Measurements from ENCODE around the gene DNM3.

The DNM3 gene

GRCh38 chr1:171844381-171844780, 3.1 kb downstream of the DNM3 start:
- Mint-ChIP-seq H3K36me3 (ENCODE audit: low read depth) (no peaks in the 10 kb centered on the region), H3K27me3 (peaks cover 24% of the 10 kb centered on the region), H3K4me1 (ENCODE audit: low read depth) (peaks cover 21% of the 10 kb centered on the region), H3K4me3 (no peak overlapping the region), H3K9me3 (no peaks in the 10 kb centered on the region), H3K27ac (no peak overlapping the region)
- DNase-seq = no peak

GRCh38 chr1:171845998-171846397, 4.7 kb downstream of the DNM3 start:
- no peaks in the 10 kb centered on the region for H3K9me3 Mint-ChIP-seq
- H3K4me1 Mint-ChIP-seq (ENCODE audit: low read depth) = peaks cover 14% of the 10 kb centered on the region
- no peak overlapping the region for H3K27ac Mint-ChIP-seq

GRCh38 chr1:171849245-171849898, 8.1 kb downstream of the DNM3 start:
- no peaks in the 10 kb centered on the region for H3K36me3 Mint-ChIP-seq (ENCODE audit: low read depth)
- no peaks in the 10 kb centered on the region for H3K9me3 Mint-ChIP-seq
- H3K27me3 Mint-ChIP-seq = peaks cover 3% of the 10 kb centered on the region
- no peak for DNase-seq
- no peak overlapping the region for H3K4me3 Mint-ChIP-seq
- no peak overlapping the region for H3K27ac Mint-ChIP-seq
- no peaks in the 10 kb centered on the region for H3K4me1 Mint-ChIP-seq (ENCODE audit: low read depth)

More at GRCh38 chr1:171845998-171846397, 4.7 kb downstream of the DNM3 start:
- DNase-seq = no peak
- Mint-ChIP-seq H3K36me3 (ENCODE audit: low read depth) (no peaks in the 10 kb centered on the region), H3K4me3 (no peak overlapping the region), H3K27me3 (peaks cover 24% of the 10 kb centered on the region)

- no peak for DNase-seq
- Mint-ChIP-seq H3K4me3 (no peak overlapping the region), H3K36me3 (ENCODE audit: low read depth) (no peaks in the 10 kb centered on the region), H3K4me1 (ENCODE audit: low read depth) (no peaks in the 10 kb centered on the region), H3K27me3 (peaks cover 3% of the 10 kb centered on the region), H3K27ac (no peak overlapping the region), H3K9me3 (no peaks in the 10 kb centered on the region)
Observed at GRCh38 chr1:171850651-171851350, 9.5 kb downstream of the DNM3 start.

GRCh38 chr1:171852272-171852671, 11.0 kb downstream of the DNM3 start:
- DNase-seq = no peak
- H3K9me3 Mint-ChIP-seq = peaks cover 5% of the 10 kb centered on the region
- no peaks in the 10 kb centered on the region for H3K36me3 Mint-ChIP-seq (ENCODE audit: low read depth)

GRCh38 chr1:171855381-171855780, 14.1 kb downstream of the DNM3 start:
- Mint-ChIP-seq H3K4me3 (no peak overlapping the region), H3K4me1 (ENCODE audit: low read depth) (no peaks in the 10 kb centered on the region), H3K27me3 (peaks cover 17% of the 10 kb centered on the region), H3K27ac (no peak overlapping the region), H3K9me3 (peaks cover 9% of the 10 kb centered on the region), H3K36me3 (ENCODE audit: low read depth) (no peaks in the 10 kb centered on the region)
- DNase-seq = no peak

More at GRCh38 chr1:171852272-171852671, 11.0 kb downstream of the DNM3 start:
- Mint-ChIP-seq H3K4me1 (ENCODE audit: low read depth) (no peaks in the 10 kb centered on the region), H3K27ac (no peak overlapping the region), H3K4me3 (no peak overlapping the region), H3K27me3 (peaks cover 14% of the 10 kb centered on the region)

- H3K4me1 Mint-ChIP-seq (ENCODE audit: low read depth) = no peaks in the 10 kb centered on the region
- no peak overlapping the region for H3K4me3 Mint-ChIP-seq
- no peaks in the 10 kb centered on the region for H3K36me3 Mint-ChIP-seq (ENCODE audit: low read depth)
- peaks cover 17% of the 10 kb centered on the region for H3K27me3 Mint-ChIP-seq
- peaks cover 9% of the 10 kb centered on the region for H3K9me3 Mint-ChIP-seq
- no peak overlapping the region for H3K27ac Mint-ChIP-seq
- DNase-seq = no peak
Observed at GRCh38 chr1:171858696-171859095, 17.4 kb downstream of the DNM3 start.

GRCh38 chr1:171860696-171861095, 19.4 kb downstream of the DNM3 start:
- DNase-seq = no peak
- Mint-ChIP-seq H3K9me3 (peaks cover 9% of the 10 kb centered on the region), H3K4me3 (no peak overlapping the region), H3K36me3 (ENCODE audit: low read depth) (no peaks in the 10 kb centered on the region), H3K27me3 (peaks cover 16% of the 10 kb centered on the region), H3K27ac (no peak overlapping the region), H3K4me1 (ENCODE audit: low read depth) (no peaks in the 10 kb centered on the region)

- Mint-ChIP-seq H3K4me3 (no peak overlapping the region), H3K27me3 (no peaks in the 10 kb centered on the region), H3K9me3 (no peaks in the 10 kb centered on the region), H3K27ac (no peak overlapping the region), H3K36me3 (ENCODE audit: low read depth) (no peaks in the 10 kb centered on the region), H3K4me1 (ENCODE audit: low read depth) (no peaks in the 10 kb centered on the region)
- no peak for DNase-seq
Observed at GRCh38 chr1:171863531-171863930, 22.2 kb downstream of the DNM3 start.

- H3K9me3 Mint-ChIP-seq = no peaks in the 10 kb centered on the region
- no peaks in the 10 kb centered on the region for H3K36me3 Mint-ChIP-seq (ENCODE audit: low read depth)
- DNase-seq = no peak
- H3K4me3 Mint-ChIP-seq = no peak overlapping the region
- no peak overlapping the region for H3K27ac Mint-ChIP-seq
- H3K27me3 Mint-ChIP-seq = no peaks in the 10 kb centered on the region
- H3K4me1 Mint-ChIP-seq (ENCODE audit: low read depth) = no peaks in the 10 kb centered on the region
Observed at GRCh38 chr1:171864308-171864707, 23.0 kb downstream of the DNM3 start.

- DNase-seq = no peak
- Mint-ChIP-seq H3K9me3 (no peaks in the 10 kb centered on the region), H3K4me1 (ENCODE audit: low read depth) (no peaks in the 10 kb centered on the region), H3K27me3 (no peaks in the 10 kb centered on the region), H3K4me3 (no peak overlapping the region), H3K27ac (no peak overlapping the region), H3K36me3 (ENCODE audit: low read depth) (no peaks in the 10 kb centered on the region)
Observed at GRCh38 chr1:171865106-171865505, 23.8 kb downstream of the DNM3 start.

GRCh38 chr1:171867236-171867635, 25.9 kb downstream of the DNM3 start:
- no peaks in the 10 kb centered on the region for H3K36me3 Mint-ChIP-seq (ENCODE audit: low read depth)
- H3K9me3 Mint-ChIP-seq = no peaks in the 10 kb centered on the region
- H3K4me3 Mint-ChIP-seq = no peak overlapping the region
- H3K4me1 Mint-ChIP-seq (ENCODE audit: low read depth) = no peaks in the 10 kb centered on the region
- no peak for DNase-seq
- H3K27ac Mint-ChIP-seq = no peak overlapping the region
- no peaks in the 10 kb centered on the region for H3K27me3 Mint-ChIP-seq

GRCh38 chr1:171868217-171868803, 27.0 kb downstream of the DNM3 start:
- Mint-ChIP-seq H3K9me3 (no peaks in the 10 kb centered on the region), H3K36me3 (ENCODE audit: low read depth) (no peaks in the 10 kb centered on the region), H3K4me3 (no peak overlapping the region), H3K27ac (no peak overlapping the region), H3K27me3 (no peaks in the 10 kb centered on the region), H3K4me1 (ENCODE audit: low read depth) (no peaks in the 10 kb centered on the region)
- DNase-seq = no peak

- Mint-ChIP-seq H3K27ac (no peak overlapping the region), H3K27me3 (no peaks in the 10 kb centered on the region), H3K4me1 (ENCODE audit: low read depth) (no peaks in the 10 kb centered on the region), H3K36me3 (ENCODE audit: low read depth) (no peaks in the 10 kb centered on the region), H3K9me3 (no peaks in the 10 kb centered on the region), H3K4me3 (no peak overlapping the region)
- DNase-seq = no peak
Observed at GRCh38 chr1:171869097-171869496, 27.8 kb downstream of the DNM3 start.

- Mint-ChIP-seq H3K9me3 (no peaks in the 10 kb centered on the region), H3K4me1 (ENCODE audit: low read depth) (no peaks in the 10 kb centered on the region), H3K27ac (no peak overlapping the region), H3K4me3 (no peak overlapping the region), H3K36me3 (ENCODE audit: low read depth) (no peaks in the 10 kb centered on the region), H3K27me3 (no peaks in the 10 kb centered on the region)
- no peak for DNase-seq
Observed at GRCh38 chr1:171871848-171872247, 30.6 kb downstream of the DNM3 start.
